Astrocyte (in vitro differentiated cells and primary cell): ENCODE measurements around the gene LAP3. TPM values are rescaled to one million over a fixed set of nuclear protein-coding genes. Genes with fewer than 3 reads are reported as not detected.
A peak's percentile ranks its signal among the peaks of the same experiment; 100 is the strongest.

Experiments
- DNase-seq: peaks from one replicate; pipeline ENCODE4 v3.0.0-alpha.2; 2010; ENCODE audit warnings: low read depth
- FAIRE-seq: peaks from 2 replicates; lab custom pipeline; 2011; peaks lifted over from hg19 to GRCh38; lab: Jason Lieb, UNC
- H2AFZ ChIP-seq: 2 replicates; pipeline ENCODE4 v1.6.0; 2012; ENCODE audit warnings: low read depth, low read length, inconsistent platforms
- H3K27ac ChIP-seq: 2 replicates; pipeline ENCODE4 v1.5.1; 2011; ENCODE audit warnings: low read depth, low read length, inconsistent platforms
- H3K27me3 ChIP-seq: 2 replicates; pipeline ENCODE4 v1.6.0; 2011; ENCODE audit warnings: low read length, inconsistent platforms; ENCODE audit not compliant: insufficient read depth
- H3K36me3 ChIP-seq: 2 replicates; pipeline ENCODE4 v1.5.1; 2011; ENCODE audit warnings: low read length, inconsistent platforms; ENCODE audit not compliant: insufficient read depth
- H3K4me1 ChIP-seq: 2 replicates; pipeline ENCODE4 v1.5.1; 2011; ENCODE audit warnings: low read length, inconsistent platforms; ENCODE audit not compliant: insufficient read depth
- H3K4me2 ChIP-seq: 2 replicates; pipeline ENCODE4 v1.6.0; 2012; ENCODE audit warnings: low read length, inconsistent platforms
- H3K4me3 ChIP-seq: 2 replicates; pipeline ENCODE4 v1.5.1; 2011; ENCODE audit warnings: low read depth, mild to moderate bottlenecking, low read length, inconsistent platforms; ENCODE audit not compliant: insufficient read depth
- H3K79me2 ChIP-seq: 2 replicates; pipeline ENCODE4 v1.6.0; 2012; ENCODE audit warnings: mild to moderate bottlenecking, low read length, inconsistent platforms; ENCODE audit not compliant: insufficient read depth
- H3K9ac ChIP-seq: 2 replicates; pipeline ENCODE4 v1.6.0; 2012; ENCODE audit warnings: mild to moderate bottlenecking, low read length, inconsistent platforms
- H3K9me3 ChIP-seq: 2 replicates; pipeline ENCODE4 v1.5.1; 2012; ENCODE audit warnings: low read depth, mild to moderate bottlenecking, low read length, inconsistent platforms; ENCODE audit not compliant: insufficient read depth
- H4K20me1 ChIP-seq: 2 replicates; pipeline ENCODE4 v1.6.0; 2012; ENCODE audit warnings: low read length, inconsistent platforms; ENCODE audit not compliant: insufficient read depth
- H3K27ac Mint-ChIP-seq: one replicate; pipeline ENCODE4 v1.8.0; 2021; ENCODE audit warnings: mild to moderate bottlenecking, mixed read lengths; ENCODE audit not compliant: unreplicated experiment
- H3K27me3 Mint-ChIP-seq: one replicate; pipeline ENCODE4 v1.8.0; 2021; ENCODE audit warnings: low read depth, mixed read lengths; ENCODE audit not compliant: unreplicated experiment
- H3K36me3 Mint-ChIP-seq: one replicate; pipeline ENCODE4 v1.8.0; 2021; ENCODE audit warnings: low read depth, mixed read lengths; ENCODE audit not compliant: unreplicated experiment
- H3K4me1 Mint-ChIP-seq: one replicate; pipeline ENCODE4 v1.8.0; 2021; ENCODE audit warnings: low read depth, mixed read lengths; ENCODE audit not compliant: unreplicated experiment
- H3K4me3 Mint-ChIP-seq: one replicate; pipeline ENCODE4 v1.8.0; 2021; ENCODE audit warnings: mild to moderate bottlenecking, moderate library complexity, mixed read lengths; ENCODE audit not compliant: unreplicated experiment
- H3K9me3 Mint-ChIP-seq: one replicate; pipeline ENCODE4 v1.8.0; 2021; ENCODE audit warnings: mild to moderate bottlenecking, mixed read lengths; ENCODE audit not compliant: unreplicated experiment
- CTCF ChIP-seq: IDR thresholded peaks from 2 replicates; pipeline ENCODE4 v1.5.1; 2011; ENCODE audit warnings: low read depth, mild to moderate bottlenecking, inconsistent platforms, low read length, moderate library complexity; ENCODE audit not compliant: insufficient read depth
- EZH2 ChIP-seq: IDR thresholded peaks from 2 replicates; pipeline ENCODE4 v1.6.1; 2012; ENCODE audit warnings: mild to moderate bottlenecking, low read length, inconsistent platforms; ENCODE audit not compliant: insufficient read depth
- total RNA-seq: library from RNA; stranded (reverse); gene quantifications from 2 replicates; pipeline ENCODE4 v1.2.1, GENCODE V29; 2021

LAP3 gene
- total RNA-seq, 1 donor from 2014 or later, result 163 TPM

DNA sequence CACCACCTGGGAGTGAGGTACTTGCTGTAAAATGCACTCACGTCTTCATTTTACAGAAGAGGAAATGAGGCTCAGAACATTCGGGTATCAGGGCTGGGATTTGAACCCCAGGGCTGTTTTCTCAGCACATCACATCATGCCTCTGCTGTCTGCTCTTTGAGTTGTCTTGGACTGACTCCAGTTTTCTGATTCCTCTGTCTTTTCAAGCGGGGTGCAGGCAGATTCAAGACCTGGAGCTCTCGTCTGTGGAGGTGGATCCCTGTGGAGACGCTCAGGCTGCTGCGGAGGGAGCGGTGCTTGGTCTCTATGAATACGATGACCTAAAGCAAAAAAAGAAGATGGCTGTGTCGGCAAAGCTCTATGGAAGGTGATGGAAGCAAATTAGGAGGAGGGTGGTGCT lies 6.3 kb downstream of the LAP3 start:
- H3K9me3 ChIP-seq, result no peaks in the 10 kb centered on the region
- H3K4me3 Mint-ChIP-seq, result peak overlapping the region; percentile 52
- TF ChIP-seq EZH2 (no peak), CTCF (no peak)
- FAIRE-seq (no peak), DNase-seq (no peak)
- H3K27me3 Mint-ChIP-seq, result no peaks in the 10 kb centered on the region
- H3K4me1 ChIP-seq, result peaks cover 10% of the 10 kb centered on the region
- no peak overlapping the region for H3K4me2 ChIP-seq
- peaks cover 22% of the 10 kb centered on the region for H3K4me1 Mint-ChIP-seq
- H4K20me1 ChIP-seq, result peaks cover 21% of the 10 kb centered on the region
- no peak overlapping the region for H2AFZ ChIP-seq
- H3K27ac ChIP-seq, result no peak overlapping the region
- H3K36me3 Mint-ChIP-seq, result peaks cover 33% of the 10 kb centered on the region
- H3K27me3 ChIP-seq, result no peaks in the 10 kb centered on the region
- peak overlapping the region; percentile 34 for H3K27ac Mint-ChIP-seq
- no peak overlapping the region for H3K9ac ChIP-seq
- H3K4me3 ChIP-seq, result no peak overlapping the region
- H3K79me2 ChIP-seq, result peaks cover 13% of the 10 kb centered on the region
- no peaks in the 10 kb centered on the region for H3K9me3 Mint-ChIP-seq
- peaks cover 32% of the 10 kb centered on the region for H3K36me3 ChIP-seq

GRCh38 chr4:17583941-17584340 lies 6.9 kb downstream of the LAP3 start:
- no peak overlapping the region for H3K4me3 Mint-ChIP-seq
- peaks cover 33% of the 10 kb centered on the region for H3K36me3 Mint-ChIP-seq
- H3K27ac Mint-ChIP-seq, result no peak overlapping the region

More at GRCh38 chr4:17583941-17584340, 6.9 kb downstream of the LAP3 start:
- H3K79me2 ChIP-seq, result peaks cover 7% of the 10 kb centered on the region
- no peak overlapping the region for H2AFZ ChIP-seq
- no peak overlapping the region for H3K9ac ChIP-seq
- no peak for DNase-seq
- no peak for TF ChIP-seq EZH2
- TF ChIP-seq CTCF, result no peak
- no peaks in the 10 kb centered on the region for H3K27me3 ChIP-seq
- H3K36me3 ChIP-seq, result peaks cover 38% of the 10 kb centered on the region
- H3K4me3 ChIP-seq, result no peak overlapping the region
- Mint-ChIP-seq H3K27me3 (no peaks in the 10 kb centered on the region), H3K9me3 (no peaks in the 10 kb centered on the region), H3K4me1 (peaks cover 17% of the 10 kb centered on the region)
- peaks cover 8% of the 10 kb centered on the region for H3K4me1 ChIP-seq
- no peak overlapping the region for H3K4me2 ChIP-seq
- FAIRE-seq, result no peak
- H4K20me1 ChIP-seq, result peaks cover 16% of the 10 kb centered on the region
- H3K9me3 ChIP-seq, result no peaks in the 10 kb centered on the region
- H3K27ac ChIP-seq, result no peak overlapping the region
